DND-41 (cell line): Measurements from ENCODE around the gene MED22.

Source experiments
- ATAC-seq: fragments of 200-7000 bp; cut with Tn5 transposase; 3 replicates; pipeline ENCODE4 v1.9.1; 2021; ENCODE audit warnings: low read depth; ENCODE audit not compliant: insufficient read depth
- DNase-seq: peaks from one replicate; pipeline ENCODE4 v3.0.0-alpha.2; 2020
- H2AFZ ChIP-seq: 2 replicates; pipeline ENCODE4 v1.6.0; 2012; ENCODE audit warnings: low read depth, low read length
- H3K27ac ChIP-seq: 2 replicates; pipeline ENCODE4 v1.5.1; 2012; ENCODE audit warnings: low read length, inconsistent platforms
- H3K27me3 ChIP-seq: fragments of 200-600 bp; sonication (generic); 2 replicates; pipeline ENCODE4 v1.6.0; 2012; ENCODE audit warnings: low read length, mild to moderate bottlenecking, inconsistent platforms; ENCODE audit not compliant: insufficient read depth, poor library complexity
- H3K36me3 ChIP-seq: 2 replicates; pipeline ENCODE4 v1.5.1; 2012; ENCODE audit warnings: low read length, inconsistent platforms; ENCODE audit not compliant: insufficient read depth
- H3K4me1 ChIP-seq: 2 replicates; pipeline ENCODE4 v1.5.1; 2012; ENCODE audit warnings: mild to moderate bottlenecking, low read length; ENCODE audit not compliant: insufficient read depth
- H3K4me2 ChIP-seq: 2 replicates; pipeline ENCODE4 v1.6.0; 2012; ENCODE audit warnings: mild to moderate bottlenecking, moderate library complexity, low read length, inconsistent platforms; ENCODE audit not compliant: insufficient read depth
- H3K4me3 ChIP-seq, 2 experiments: fragments of 200-600 bp in 1 of 2; shearing (Covaris generic) in 1 of 2; 2 replicates each; pipeline ENCODE4 v1.5.1; 2012 to 2016; ENCODE audit warnings: inconsistent platforms in 2 of 2, low read length in 2 of 2, mild to moderate bottlenecking in 2 of 2, low read depth in 1 of 2, moderate library complexity in 1 of 2
- H3K79me2 ChIP-seq: 2 replicates; pipeline ENCODE4 v1.6.0; 2012; ENCODE audit warnings: low read length, inconsistent platforms; ENCODE audit not compliant: insufficient read depth
- H3K9ac ChIP-seq: 2 replicates; pipeline ENCODE4 v1.6.0; 2012; ENCODE audit warnings: low read depth, mild to moderate bottlenecking, inconsistent platforms, low read length, moderate library complexity
- H3K9me3 ChIP-seq: 2 replicates; pipeline ENCODE4 v1.5.1; 2012; ENCODE audit warnings: low read length, moderate library complexity, mild to moderate bottlenecking, inconsistent platforms; ENCODE audit not compliant: insufficient read depth, severe bottlenecking
- H4K20me1 ChIP-seq: 2 replicates; pipeline ENCODE4 v1.6.0; 2012; ENCODE audit warnings: low read length; ENCODE audit not compliant: insufficient read depth
- EZH2 ChIP-seq: IDR thresholded peaks from 3 replicates; pipeline ENCODE4 v1.6.1; 2012; ENCODE audit warnings: borderline replicate concordance, low read depth, mild to moderate bottlenecking, moderate library complexity, low read length, inconsistent platforms; ENCODE audit not compliant: severe bottlenecking
- TF ChIP-seq, protein P1 (sequence below): IDR thresholded peaks from 2 replicates; pipeline ENCODE4 v1.5.1; 2012; ENCODE audit warnings: borderline replicate concordance, low read length, moderate library complexity, mild to moderate bottlenecking; ENCODE audit not compliant: poor library complexity, severe bottlenecking; ENCODE audit errors: extremely low read depth

The MED22 gene

DNA sequence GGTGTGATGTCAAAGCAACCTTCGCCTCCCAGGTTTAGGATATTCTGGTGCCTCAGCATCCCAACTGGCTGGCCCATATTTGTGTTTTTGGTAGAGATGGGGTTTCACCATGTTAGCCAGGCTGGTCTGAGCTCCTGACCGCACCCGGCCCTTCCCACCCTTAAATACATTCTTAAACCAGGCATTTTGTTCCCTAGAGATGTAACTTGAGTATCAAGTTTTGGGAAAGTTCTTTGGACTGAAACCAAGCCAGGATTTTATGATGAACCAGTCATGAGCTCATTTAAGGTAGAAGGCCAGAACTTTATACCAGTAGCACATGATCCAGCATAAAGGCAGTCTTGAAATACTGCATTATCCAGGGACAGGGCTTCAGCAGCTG, 3.6 kb upstream of the MED22 start:
- H3K9ac ChIP-seq = no peak overlapping the region
- H4K20me1 ChIP-seq = peaks cover 43% of the 10 kb centered on the region
- no peak overlapping the region for H3K4me2 ChIP-seq
- H3K9me3 ChIP-seq = no peaks in the 10 kb centered on the region
- H3K36me3 ChIP-seq = peaks cover 54% of the 10 kb centered on the region
- H3K4me1 ChIP-seq = peaks cover 47% of the 10 kb centered on the region
- H3K27me3 ChIP-seq = no peaks in the 10 kb centered on the region
- peaks cover 56% of the 10 kb centered on the region for H3K79me2 ChIP-seq
- ATAC-seq (no peak), DNase-seq (no peak)
- TF ChIP-seq, protein P1, sequence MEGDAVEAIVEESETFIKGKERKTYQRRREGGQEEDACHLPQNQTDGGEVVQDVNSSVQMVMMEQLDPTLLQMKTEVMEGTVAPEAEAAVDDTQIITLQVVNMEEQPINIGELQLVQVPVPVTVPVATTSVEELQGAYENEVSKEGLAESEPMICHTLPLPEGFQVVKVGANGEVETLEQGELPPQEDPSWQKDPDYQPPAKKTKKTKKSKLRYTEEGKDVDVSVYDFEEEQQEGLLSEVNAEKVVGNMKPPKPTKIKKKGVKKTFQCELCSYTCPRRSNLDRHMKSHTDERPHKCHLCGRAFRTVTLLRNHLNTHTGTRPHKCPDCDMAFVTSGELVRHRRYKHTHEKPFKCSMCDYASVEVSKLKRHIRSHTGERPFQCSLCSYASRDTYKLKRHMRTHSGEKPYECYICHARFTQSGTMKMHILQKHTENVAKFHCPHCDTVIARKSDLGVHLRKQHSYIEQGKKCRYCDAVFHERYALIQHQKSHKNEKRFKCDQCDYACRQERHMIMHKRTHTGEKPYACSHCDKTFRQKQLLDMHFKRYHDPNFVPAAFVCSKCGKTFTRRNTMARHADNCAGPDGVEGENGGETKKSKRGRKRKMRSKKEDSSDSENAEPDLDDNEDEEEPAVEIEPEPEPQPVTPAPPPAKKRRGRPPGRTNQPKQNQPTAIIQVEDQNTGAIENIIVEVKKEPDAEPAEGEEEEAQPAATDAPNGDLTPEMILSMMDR = no peak
- no peak for TF ChIP-seq EZH2
- no peak overlapping the region for H3K4me3 ChIP-seq
- no peak overlapping the region for H3K27ac ChIP-seq
- H2AFZ ChIP-seq = no peak overlapping the region

DNA sequence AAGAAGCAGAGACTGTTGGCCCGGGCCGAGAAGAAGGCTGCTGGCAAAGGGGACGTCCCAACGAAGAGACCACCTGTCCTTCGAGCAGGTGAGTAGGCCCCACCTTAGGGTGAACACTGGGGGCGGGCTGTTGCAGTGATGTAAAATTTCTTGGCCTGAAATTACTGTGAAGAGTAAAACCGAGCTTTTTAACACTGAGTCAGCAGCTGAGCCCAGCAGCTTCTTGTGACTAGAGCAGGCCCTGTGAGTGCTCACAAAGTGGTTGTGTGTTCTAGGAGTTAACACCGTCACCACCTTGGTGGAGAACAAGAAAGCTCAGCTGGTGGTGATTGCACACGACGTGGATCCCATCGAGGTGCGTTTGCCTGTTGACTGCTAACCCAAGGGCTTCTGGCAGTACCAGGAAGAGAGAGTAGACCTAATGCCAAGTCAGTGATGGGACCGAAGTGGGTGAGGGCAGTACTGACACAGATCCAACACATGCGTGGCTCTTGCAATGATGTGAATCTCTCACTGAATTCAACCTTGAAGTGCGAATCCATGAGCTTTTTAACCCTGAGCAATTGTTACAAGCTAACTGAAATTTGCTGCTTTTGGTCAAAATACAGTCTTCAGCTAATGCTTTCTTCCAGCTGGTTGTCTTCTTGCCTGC, 2.2 kb upstream of the MED22 start:
- H4K20me1 ChIP-seq = peaks cover 45% of the 10 kb centered on the region
- H3K36me3 ChIP-seq = peaks cover 67% of the 10 kb centered on the region
- H3K27ac ChIP-seq = no peak overlapping the region
- peak overlapping the region; percentile 78 for H3K4me2 ChIP-seq
- H3K4me1 ChIP-seq = peaks cover 47% of the 10 kb centered on the region
- H3K9me3 ChIP-seq = no peaks in the 10 kb centered on the region
- ATAC-seq = no peak
- DNase-seq = no peak
- TF ChIP-seq EZH2 = no peak
- TF ChIP-seq, protein P1 = no peak
- H3K9ac ChIP-seq = peak overlapping the region; percentile 91
- peak overlapping the region in 1 of 2 experiments; percentile 90; a peak in 2 of 4 replicates for H3K4me3 ChIP-seq
- no peak overlapping the region for H2AFZ ChIP-seq
- H3K79me2 ChIP-seq = peaks cover 60% of the 10 kb centered on the region
- no peaks in the 10 kb centered on the region for H3K27me3 ChIP-seq

DNA sequence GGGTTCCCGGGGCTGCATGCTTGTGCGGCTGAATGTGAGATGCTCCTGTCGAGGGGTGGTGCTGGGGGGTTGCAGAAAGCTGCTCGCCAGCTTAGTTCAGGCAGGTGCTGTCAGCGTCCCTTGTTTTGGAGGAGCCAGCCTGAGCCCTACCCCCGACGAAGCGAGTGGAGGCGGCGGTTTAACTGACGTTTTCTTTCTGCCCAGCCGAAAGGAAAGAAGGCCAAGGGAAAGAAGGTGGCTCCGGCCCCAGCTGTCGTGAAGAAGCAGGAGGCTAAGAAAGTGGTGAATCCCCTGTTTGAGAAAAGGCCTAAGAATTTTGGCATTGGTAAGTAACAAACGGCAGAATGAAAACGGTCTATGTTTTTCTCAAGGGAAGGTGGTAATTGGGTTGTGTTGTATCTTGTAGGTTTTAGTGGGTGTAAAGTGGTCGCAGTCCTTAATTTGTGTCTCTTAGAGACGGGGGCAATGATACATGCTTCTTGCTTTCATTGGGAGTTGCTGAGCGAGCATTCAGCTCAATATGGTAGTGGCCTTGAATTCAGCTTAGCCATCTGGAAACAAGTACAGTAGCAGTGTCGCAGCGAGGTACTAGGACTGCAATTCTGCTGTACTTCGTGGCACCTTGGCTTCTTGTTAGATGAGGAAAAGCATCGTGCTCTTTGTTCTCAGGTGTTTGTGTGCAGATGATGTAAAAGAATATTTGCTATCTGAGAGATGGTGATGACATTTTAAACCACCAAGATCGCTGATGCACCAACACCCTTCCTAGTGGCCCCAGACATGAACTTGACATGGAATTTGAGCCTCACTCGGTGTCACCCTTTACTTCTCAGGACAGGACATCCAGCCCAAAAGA, 1.0 kb upstream of the MED22 start:
- TF ChIP-seq, protein P1 = no peak
- no peak for TF ChIP-seq EZH2
- H3K4me2 ChIP-seq = peak overlapping the region; percentile 78
- no peaks in the 10 kb centered on the region for H3K27me3 ChIP-seq
- ATAC-seq (no peak), DNase-seq (peak; percentile 21)
- no peak overlapping the region for H2AFZ ChIP-seq
- H3K4me1 ChIP-seq = peaks cover 37% of the 10 kb centered on the region
- peak overlapping the region; percentile 98 for H3K27ac ChIP-seq
- H3K36me3 ChIP-seq = peaks cover 79% of the 10 kb centered on the region
- peak overlapping the region; percentile 91 for H3K9ac ChIP-seq
- H4K20me1 ChIP-seq = peaks cover 45% of the 10 kb centered on the region
- H3K9me3 ChIP-seq = no peaks in the 10 kb centered on the region
- H3K79me2 ChIP-seq = peaks cover 54% of the 10 kb centered on the region
- peak overlapping the region; percentile 81 to 90 for H3K4me3 ChIP-seq
